Medulla oblongata (tissue), 1 donor: Measurements from ENCODE around the gene BTRC.

ENCODE experiments used
- DNase-seq: peaks from one replicate; pipeline ENCODE4 v3.0.0-alpha.2; 2015; ENCODE audit errors: extremely low spot score

The BTRC gene

DNA sequence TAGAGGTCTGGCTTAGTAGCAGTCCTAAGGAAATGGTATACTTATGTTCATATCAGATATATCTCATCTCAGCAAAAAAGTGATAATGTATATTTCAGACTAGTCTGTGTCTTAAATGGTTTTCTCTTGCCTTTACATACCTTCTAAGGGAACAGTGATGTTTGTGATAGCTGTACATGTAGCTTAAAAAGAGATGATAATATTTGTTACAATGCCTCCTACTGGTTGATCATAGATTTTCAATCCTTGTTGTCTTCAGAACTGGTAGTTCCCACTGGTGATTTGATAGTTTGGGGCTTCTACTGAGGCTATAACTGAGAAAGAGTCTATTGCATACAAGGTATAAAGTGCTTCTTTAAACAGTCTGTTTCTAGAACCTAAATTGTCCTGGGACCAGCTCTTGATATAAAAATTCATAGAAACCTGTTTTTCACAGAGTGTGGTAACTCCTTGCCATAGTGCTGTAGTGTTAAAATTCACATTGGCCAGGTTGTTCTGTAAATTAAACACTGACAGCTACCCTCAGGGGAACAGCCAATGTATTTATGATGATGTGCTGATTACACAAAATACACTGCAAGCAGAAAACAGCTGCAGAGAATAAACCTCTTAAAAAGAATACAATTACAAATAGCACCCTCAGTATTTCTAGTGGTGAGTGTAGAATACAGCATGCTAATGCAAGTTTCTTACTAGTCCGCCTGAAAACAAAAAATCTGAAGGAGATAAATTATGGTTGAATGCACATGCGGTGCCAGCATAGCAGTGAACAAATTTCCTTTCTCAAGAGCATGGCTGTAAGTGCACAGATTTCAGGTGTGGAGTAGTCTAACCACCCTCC lies 90.3 kb downstream of the BTRC start:
- no peak for DNase-seq

DNA sequence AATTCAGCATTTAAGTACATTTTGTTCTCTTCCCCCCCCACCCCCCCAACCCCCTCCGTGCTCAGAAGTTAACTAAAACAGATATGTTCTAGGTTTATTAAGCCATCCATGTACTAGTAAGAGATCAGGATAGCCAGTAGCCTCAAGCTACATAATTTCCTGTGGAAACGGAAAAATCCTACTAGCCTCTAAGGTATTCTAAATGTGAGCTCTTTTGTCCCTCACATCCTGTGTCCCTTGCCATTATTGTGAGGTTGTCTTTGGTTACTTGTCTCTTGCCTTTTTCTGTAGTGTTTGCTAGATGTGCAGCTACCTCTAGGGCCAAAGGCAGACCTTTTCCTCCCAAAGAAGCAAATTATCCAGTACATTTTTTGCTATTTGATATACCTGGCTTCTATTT lies 92.1 kb downstream of the BTRC start:
- no peak for DNase-seq

DNA sequence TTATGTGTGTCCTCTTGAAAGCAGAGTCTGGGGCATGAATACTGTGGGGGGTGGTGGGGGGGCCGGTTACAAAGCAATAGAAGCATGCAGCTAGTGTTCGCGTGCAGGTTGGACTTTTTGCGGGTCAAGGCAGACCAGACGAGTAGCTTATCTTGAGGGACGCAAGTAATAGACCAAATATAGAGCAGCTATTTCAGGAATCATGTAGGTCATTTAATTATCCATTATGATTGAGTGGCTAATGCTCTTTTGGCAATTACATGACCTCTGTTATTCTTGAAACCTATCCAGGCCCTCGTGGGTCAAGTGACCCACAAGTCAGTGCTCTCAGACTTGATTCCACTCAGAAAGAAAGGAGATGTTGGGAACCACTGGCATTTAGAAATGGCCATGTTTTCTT lies 93.0 kb downstream of the BTRC start:
- DNase-seq = no peak

DNA sequence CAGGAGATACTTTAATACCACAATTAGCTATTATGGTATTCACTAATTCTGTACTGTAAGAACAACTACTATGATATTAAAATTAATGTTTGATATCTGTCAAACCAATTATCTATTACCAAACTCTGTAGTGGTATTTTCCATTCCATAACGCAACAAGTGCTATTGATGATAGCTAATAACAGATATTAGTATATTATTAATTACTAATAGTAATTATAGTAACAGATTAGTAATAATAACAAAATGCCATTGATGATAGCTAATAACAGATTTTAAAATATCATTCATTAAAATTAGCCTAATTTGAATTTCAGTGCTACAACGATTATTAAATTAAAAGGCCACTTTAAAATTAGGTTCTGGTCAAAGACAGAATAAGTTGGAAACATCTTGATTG lies 93.5 kb downstream of the BTRC start:
- DNase-seq = no peak

DNA sequence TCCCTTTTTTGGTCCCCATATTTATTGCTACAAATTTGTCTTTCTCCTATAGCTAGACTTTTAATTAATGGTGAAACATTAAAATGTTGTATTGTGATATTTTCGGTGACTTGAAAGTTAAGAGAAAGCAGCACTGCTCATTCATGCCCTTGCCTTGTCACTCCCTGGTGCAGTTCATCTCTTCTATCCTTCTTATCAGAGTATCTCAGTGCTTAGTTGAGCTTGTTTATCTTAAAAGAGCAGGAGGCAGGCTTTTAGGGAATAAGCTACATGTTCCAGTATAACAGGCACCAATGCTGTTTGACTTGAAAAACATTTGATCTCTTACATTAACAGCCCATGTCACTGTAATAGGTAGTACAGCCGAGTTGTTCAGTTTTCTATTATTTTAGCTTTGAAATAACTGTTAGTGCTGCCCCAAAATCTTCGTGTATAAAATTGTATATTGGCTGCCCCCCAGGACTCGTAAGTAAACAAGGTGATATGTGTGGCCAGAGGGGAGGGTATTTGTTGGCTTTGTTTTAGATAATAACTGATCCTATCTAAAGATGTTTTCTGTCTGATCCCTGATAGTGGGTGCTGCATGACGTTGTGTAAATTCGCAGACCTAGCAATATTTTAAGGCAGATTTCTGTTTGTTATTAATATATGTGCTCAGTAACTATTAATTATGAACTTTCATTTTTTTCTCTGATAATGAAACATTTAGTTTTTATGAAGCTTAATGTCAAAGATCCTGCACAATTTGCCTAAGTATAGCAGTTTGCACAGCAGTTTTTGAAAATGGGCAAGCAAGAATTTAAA lies 96.5 kb downstream of the BTRC start:
- no peak for DNase-seq

DNA sequence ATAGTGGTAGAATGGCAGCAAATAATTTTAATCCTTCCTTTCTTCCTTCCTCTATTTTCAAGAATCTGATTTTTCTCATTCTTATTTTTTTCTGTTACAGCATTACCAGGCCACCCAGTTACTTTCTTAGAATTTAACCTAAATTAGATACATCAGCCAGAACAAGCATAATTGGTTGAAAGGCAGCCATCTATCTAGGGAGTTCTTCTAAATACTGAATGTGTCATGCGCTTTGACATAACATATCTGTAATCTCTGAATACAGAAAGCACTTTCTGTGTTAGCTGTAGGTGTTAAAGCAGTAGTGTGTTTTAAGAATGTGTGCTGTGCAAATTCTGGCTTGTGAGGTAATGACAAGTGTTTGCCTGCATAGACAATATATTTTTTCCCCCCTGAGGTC lies 97.3 kb downstream of the BTRC start:
- no peak for DNase-seq

DNA sequence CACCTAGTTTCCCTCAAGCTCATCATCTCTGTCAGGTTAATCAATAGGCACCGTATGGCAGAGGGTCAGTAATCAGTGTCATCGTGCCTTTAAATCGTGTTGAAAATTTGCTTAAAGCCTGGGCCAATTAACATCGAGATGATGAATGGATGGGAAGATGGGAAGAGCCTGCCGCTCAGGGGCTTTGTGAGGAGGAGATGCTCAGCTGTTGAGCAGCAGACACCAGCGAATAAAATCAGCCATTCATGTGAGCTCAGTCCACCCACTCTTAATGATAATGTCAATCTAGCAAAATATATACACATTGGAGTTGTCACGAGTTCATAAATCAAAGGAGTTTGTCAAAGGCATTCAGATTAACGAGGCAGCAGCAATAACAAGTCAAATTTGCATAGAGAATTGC lies 97.7 kb downstream of the BTRC start:
- DNase-seq = no peak

DNA sequence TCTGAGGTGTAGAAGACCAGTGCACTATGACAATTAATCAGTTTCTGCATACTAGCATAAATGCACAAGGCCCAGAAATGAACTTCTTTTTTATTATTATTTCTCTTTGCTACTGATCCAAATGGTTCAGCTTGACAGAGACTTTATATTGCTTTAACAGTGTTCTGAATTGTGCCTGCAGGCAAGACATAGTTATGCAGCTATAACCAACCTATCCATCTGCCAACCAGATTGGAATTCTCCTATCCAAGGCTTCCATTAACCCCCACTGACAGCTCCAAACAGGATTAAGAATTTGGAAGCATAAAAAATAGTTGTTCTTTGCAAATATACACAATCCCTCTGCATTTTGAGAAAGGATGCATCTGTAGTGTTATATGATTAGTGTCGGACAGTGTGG lies 98.2 kb downstream of the BTRC start:
- DNase-seq = no peak

DNA sequence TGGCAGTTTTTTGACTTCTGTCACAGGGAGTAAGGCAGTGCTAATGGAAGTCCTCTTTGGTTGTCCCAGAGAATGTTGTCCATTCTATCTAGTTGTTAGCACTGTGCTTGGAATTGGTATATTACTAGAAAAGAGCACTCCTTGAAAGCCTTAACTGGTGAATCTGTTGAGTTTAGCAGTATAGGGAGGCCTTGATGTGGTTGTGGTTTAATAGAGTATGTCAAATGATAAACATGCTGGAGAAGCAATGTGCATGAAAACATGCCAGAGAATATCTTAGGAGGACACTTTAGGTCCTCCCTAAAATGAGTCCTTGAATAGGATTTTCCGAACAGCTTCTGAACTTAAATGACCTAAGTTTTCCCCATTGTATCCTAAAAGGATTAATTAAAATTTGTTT lies 98.6 kb downstream of the BTRC start:
- DNase-seq = no peak

DNA sequence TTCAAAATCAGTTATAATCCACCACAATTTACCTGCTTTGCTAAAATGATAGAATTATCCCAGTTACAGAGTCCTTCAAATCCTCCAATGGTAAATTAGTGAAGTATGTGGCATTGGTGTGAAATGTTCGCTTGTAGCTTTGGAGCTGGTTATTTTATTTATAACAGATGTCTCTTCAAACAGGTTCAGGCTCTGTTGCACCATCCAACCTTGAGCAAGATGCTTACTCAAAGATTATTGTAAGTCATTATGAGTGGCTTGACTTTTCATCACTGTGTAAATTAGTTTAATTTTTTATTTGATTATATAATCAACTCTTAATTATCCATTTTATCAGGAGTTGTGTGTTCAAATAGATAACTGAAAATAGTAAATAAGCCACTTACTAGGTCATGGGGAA lies 99.4 kb downstream of the BTRC start:
- no peak for DNase-seq

DNA sequence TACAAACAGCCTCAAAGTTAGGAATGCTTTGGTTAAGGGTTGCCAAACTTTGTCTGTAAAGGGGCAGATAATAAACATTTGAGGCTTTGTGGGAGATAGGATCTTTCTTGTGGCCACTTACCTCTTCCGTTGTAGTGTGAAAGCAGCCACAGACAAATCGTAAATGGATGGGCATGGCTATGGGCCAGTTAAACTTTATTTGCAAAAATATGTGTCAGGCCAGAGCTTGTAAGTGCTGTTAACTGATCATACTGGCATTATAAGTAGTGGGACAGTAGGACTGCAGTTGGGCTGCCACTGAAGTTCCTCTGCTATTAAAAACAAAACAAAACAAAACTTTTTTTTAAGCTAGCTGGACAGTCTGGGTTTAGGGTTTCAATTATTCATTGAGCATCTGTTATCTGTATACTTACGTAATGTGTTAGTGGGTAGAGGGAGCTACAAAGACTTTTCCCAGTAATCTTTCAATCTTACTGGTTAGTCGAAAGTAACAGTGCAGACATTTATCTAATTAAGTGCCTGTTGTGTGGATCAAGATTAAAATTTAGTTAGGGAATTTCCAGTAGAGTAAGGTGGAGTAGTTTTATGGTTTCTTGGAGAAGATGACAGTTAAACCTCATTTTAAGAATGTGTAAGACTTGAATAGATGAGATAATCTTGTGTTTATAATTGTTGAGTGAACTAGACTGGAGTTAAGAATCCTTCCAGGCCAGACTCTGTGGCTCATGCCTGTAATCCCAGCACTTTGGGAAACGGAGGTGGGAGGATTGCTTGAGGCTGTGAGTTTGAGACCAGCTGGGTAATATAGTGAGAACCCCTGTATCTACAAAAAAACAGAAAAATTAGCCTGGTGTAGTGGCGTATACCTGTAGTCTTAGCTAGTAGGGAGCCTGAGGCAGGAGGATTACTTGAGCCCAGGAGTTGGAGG lies 100.1 kb downstream of the BTRC start:
- DNase-seq = no peak

DNA sequence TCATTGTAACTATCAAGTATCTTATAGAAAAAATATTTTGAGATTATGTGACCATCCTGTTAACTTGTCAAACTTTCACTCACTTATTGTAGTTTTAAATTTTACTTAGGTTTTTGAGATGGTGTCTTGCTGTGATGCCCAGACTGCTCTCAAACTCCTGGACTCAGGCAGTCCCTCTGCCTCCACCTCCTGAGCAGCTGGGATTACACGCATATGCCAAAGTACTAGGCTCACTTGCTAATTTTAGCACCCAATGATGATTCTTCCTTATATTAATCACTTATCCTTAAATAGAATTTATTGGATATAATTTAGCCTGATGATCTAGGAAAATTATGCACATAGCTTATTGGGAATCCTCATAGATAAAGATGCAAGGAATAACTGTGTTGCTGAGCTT lies 104.9 kb downstream of the BTRC start:
- DNase-seq = no peak

DNA sequence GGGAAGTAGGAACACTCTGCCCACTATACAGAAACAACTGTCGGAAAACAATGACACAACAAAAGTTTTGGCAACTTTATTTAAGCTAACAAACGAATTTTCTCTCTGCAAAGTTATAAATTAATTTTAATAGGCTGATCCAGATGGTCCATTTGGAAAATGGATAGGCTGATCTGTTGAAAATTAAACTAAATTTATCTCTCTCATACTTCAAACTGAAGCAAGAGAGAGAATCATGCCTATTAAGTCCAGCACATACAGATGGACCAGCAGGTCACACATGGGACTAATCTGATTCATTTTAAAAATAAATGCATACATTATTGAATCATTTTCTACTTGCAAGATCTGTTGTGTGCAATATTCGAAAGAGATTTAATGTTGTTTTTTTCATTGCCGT lies 110.1 kb downstream of the BTRC start:
- no peak for DNase-seq

DNA sequence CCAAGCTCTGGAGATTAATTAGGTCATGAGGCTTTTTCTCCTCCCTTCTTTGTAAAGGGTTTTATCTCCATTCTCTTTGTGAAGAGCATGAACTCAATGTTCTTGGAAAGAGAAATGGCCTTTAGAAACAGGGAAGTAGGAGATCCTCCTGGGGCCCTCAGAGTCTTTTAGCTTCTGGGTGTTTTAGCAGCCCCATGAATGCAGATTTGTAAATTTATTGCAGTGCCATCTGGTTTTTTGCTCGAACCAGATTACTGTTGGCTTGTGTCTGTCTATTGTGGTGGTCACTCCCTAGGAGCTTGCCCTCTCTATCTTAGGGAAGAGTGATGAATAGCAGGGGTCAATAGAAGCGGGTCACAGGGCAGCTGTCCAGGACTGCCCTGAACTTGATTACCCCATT lies 110.6 kb downstream of the BTRC start:
- no peak for DNase-seq

DNA sequence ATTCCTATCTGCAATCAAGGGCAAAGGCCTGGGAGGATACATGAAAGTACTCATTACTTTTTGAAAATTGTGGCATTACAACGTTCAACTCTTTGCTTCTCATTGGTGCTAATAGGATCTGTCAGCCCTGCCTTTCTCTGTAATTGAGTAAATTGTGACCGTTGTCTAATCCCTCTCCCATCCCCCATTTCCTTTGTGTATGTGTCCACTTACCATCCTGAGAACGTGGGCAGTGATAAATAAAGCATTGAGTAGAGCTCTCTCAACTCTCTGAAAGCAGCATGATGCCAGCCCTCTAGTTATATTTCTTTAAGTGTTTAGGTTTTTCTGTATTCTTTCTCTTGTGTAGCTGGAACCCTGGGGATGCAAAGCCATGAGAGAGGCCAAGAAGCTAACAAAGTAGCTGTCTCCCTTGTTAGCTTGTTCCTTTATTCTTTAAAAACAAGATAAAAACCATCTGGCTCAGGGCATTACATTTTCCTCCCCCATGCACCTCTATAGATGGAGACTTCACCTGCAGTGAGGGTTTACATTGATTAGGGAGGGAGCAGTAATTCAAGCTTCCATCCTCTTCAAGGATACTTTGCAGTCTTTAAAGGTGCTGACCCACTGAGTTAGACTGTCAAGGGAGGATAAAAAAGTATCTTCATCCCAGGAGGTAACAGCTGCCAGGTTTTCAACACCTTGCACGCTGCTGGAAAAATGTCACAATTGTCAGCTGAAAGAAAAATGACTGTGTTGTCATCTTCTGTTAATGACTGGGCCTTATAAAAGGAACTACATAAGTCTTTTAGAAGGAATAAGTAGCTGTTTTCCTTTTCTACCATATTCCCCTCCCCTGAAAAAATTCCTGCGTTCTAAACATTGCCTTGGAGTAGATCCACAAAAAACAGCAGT lies 112.3 kb downstream of the BTRC start:
- no peak for DNase-seq

DNA sequence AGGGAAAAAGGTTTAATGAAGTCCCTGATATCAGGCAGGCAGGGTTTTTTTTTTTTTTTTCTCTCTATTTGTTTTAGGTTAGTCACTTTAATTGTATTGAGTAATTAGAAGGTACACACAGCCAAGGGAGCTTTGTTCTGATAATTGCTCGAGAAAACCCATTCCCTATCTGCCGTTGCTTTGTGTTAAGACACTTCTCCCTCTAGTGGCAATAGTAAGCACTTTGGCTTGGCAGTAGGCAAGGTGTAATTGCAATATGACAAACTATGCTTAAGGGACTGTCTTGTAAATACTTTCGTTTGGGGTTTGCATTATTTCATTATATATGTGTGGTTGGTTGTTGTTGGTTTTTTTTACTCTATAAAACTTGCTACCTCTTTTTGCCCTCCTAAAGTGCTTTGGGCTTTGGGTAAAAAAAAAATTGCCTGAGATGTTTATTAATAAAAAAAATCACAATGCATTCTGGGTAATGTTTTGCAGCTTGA lies 113.4 kb downstream of the BTRC start:
- peak; percentile 80 for DNase-seq

DNA sequence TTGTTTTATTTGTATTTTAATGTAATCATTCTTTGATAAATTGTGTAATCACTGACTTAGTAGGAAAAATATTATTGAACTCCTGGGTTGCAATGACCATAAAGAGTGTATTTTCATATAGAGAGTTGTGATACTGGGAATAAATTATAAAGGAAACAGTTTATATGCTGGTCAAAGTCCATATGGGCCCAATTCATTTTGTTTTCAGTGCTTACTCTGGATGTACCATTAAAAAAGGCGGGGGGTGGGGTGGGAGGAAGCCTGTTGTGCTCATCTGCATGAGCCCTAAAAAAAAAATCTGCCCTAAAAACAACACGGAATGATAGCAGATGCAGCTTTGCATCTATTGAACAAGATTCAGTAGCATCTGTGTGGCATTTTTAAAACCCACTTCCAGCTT lies 114.2 kb downstream of the BTRC start:
- DNase-seq = no peak

DNA sequence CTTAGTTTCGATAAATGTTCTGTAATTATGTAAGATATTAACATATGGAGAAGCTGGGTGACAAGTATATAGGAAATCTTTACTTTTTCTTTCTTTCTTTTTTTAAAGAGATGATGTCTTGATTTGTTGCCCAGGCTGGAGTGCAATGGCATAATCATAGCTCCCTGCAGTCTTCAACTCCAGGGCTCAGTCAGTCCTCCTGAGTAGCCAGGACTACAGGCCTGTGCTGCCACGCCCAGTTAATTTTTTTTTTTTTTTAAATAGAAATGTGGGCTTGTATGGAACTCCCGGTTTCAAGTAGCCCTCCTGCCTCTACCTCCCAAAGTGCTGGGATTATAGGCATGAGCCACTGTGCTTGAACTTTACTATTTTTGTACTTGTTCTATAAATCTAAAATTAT lies 122.4 kb downstream of the BTRC start:
- no peak for DNase-seq

DNA sequence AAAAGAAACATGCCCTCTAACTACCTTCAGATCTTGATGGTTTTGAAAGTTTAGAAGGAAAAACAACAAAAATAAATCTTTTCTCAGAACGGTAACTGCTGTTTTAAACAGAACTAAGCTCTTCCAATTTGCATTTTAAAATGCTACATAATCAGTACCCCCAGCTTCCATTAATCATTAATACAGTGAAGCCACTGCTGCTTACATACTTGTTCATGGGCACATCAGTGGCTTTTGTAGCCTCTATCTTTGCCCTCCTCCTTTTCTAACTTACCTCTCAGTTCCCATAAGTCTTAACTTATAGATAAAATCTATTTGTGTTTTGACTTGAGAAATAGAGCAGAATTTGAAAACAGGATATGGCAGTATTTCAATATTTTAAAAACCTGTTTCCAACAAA lies 125.0 kb downstream of the BTRC start:
- DNase-seq = no peak

DNA sequence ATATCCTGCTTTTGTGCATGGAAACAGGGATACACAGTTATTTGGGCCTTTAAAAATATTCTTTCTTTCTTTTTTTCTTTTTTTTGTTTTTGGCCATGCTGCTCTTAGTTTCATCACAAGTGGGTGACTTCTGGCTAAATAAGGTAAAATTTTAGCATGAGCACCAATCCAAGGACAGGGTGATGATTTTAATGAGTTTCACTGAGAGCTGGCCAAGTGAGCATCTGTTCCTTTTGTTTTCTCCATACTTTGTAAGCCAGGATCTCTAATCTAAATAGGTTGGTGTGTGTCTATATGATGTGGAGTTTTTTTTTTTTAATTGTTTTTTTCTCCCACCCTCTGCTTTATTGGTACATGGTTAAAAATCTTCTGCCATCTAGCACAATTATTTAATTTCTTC lies 127.3 kb downstream of the BTRC start:
- DNase-seq = no peak

DNA sequence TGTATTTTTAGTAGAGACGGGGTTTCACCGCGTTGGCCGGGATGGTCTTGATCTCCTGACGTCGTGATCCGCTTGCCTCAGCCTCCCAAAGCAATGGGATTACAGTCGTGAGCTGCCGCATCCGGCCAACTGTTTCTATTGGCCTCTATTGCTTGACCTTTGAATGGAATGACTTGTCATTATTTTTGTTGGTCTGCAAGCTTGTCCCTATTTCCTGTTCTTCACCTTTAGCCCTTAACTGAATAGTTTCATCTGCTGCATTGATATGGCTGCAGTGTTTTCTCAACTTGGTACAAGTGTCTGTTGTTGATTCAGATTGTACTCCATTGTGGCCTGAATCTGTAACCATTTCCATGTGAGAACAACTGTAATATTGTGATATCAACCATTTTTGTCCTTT lies 128.6 kb downstream of the BTRC start:
- no peak for DNase-seq
